ENCODE data around the gene RAP1GAP2.

GRCh38 chr17:2962729-2963128, 166.5 kb downstream of the RAP1GAP2 start:
- TF ChIP-seq, protein P1, sequence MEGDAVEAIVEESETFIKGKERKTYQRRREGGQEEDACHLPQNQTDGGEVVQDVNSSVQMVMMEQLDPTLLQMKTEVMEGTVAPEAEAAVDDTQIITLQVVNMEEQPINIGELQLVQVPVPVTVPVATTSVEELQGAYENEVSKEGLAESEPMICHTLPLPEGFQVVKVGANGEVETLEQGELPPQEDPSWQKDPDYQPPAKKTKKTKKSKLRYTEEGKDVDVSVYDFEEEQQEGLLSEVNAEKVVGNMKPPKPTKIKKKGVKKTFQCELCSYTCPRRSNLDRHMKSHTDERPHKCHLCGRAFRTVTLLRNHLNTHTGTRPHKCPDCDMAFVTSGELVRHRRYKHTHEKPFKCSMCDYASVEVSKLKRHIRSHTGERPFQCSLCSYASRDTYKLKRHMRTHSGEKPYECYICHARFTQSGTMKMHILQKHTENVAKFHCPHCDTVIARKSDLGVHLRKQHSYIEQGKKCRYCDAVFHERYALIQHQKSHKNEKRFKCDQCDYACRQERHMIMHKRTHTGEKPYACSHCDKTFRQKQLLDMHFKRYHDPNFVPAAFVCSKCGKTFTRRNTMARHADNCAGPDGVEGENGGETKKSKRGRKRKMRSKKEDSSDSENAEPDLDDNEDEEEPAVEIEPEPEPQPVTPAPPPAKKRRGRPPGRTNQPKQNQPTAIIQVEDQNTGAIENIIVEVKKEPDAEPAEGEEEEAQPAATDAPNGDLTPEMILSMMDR (IDR thresholded peaks at IDR 0.05), result no peak
- TF ChIP-seq POLR2A (IDR thresholded peaks at IDR 0.05), result no peak
